Head of caudate nucleus (tissue), 42 donors: ENCODE data around the gene STPG2.
A peak's percentile ranks its signal among the peaks of the same experiment; 100 is the strongest.

Source experiments
- DNase-seq, 42 donors: peaks; one replicate each; pipeline versions ENCODE4 v3.0.0 to v3.0.0-alpha.2; 2020 to 2021; ENCODE audit warnings: mixed read lengths in 7 of 42
- intact Hi-C: fragments of 100-400 bp; cut with DNase I; formaldehyde crosslinking; loops from one replicate; pipeline ENCODE4 v1.15.0; 2022

The STPG2 gene

DNA sequence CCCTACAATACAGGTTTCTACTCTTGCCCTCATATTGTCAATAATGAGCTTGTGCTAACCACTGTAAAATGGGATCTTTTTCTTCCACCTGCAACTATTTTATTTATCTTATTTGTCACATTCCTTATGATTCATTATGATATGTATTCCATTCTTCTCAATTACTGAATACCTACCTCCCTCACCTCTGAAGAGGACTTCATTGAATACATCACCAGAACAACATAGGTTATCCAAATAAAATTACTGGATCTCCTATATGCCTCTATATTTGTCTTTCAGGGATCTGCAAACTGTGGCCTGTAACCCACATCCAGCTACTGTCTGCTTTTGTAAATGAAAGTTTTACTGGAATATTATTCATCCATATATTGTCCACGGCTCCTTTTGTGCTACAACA, 41.3 kb downstream of the STPG2 start:
- intact Hi-C loops, result no loop called here
- DNase-seq, result no peak

- intact Hi-C loops, result no loop called here
- DNase-seq, result no peak
These were observed 44.5 kb downstream of the STPG2 start for GRCh38 chr4:98098764-98099163.

GRCh38 chr4:98094118-98094517, 49.2 kb downstream of the STPG2 start:
- DNase-seq, result no peak
- intact Hi-C loops, result no loop called here

DNA sequence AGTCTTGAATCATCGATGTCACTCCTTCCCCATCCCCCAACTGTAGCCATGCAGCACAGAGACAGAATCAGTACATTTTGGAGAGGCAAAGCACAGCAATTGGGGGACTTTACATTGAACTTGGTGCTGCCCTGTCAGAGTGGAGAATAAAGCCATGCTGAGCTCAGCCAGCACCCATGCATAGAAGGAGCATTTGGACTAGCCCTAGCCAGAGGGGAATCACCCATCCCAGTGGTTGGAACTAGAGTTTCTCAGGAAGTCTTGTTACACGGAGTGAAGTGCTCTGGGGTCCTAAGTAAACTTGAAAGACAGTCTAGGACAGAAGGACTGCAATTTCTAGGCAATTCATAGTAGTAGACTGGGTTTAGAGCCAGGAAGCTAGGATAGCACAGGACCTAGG, 49.6 kb downstream of the STPG2 start:
- intact Hi-C loops, result no loop called here
- no peak for DNase-seq

DNA sequence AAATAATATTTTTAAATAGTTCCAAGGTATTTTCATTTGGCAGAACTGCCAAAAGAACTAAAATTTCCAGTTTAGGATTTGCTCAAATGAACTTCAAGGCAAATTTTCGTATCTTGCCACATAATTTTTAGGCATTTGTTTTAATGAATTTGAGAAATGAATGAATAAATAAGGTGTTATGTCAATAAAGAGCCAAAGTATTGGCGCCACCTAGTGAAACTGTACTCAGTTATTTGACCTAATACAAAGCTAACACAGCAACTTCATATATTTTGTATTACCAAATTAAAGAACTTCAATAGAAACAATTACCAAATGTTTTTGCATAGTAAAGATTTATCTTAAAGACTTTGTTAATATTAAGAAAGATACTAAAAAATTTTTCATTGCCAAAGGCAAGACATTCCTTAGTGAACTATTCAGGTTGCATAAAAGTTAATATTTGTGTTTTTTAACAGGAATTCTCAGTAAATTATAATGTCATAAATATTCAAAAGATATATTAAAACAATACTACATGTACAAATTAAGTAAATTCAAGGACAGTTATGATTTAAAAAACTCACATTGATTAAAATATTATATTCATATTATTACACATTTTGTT, 50.3 kb downstream of the STPG2 start:
- intact Hi-C loops, result no loop called here
- DNase-seq, result peak in 2 of 42 donors; percentile 7 to 11

DNA sequence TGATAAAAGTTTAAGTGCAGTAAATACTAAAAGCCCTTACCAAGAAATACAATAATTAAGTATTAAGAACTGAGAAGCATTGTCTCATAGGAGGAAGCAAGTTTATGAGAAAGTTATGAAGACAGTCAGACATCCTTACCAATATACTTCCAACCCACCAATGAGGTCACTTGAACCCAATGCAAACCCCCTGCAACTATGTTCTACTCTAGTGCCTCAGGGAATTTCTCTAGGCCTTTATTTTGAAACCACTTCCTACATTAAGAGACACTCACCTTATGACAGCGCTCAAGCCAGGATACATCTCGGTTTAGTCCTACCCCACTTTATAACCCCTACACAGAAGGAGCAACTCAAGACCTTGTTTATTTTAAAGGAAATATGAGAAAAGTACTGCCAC, 61.3 kb downstream of the STPG2 start:
- DNase-seq, result no peak
- intact Hi-C loops, result no loop called here

DNA sequence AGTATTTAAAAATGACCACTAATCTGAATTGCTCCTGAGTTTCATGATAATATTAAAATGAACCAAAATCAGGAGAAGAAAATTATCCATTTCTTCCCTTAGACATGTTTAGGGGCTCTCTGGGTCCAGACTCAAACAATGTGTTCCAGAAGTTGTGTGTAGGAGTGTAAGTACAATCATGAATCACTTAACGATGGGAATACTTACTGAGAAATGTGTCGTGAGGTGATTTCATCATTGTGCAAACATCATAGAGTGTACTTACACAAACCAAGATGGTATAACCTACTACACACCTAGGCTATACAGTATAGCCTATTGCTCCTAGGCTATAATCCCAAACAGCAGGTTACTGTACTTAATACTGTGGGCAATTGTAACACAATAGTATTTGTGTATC, 74.8 kb downstream of the STPG2 start:
- intact Hi-C loops, result no loop called here
- no peak for DNase-seq

GRCh38 chr4:98055800-98056501, 87.3 kb downstream of the STPG2 start:
- intact Hi-C loops, result no loop called here
- no peak for DNase-seq

- intact Hi-C loops, result no loop called here
- DNase-seq, result no peak
These were observed 96.6 kb downstream of the STPG2 start for GRCh38 chr4:98046665-98047064.

DNA sequence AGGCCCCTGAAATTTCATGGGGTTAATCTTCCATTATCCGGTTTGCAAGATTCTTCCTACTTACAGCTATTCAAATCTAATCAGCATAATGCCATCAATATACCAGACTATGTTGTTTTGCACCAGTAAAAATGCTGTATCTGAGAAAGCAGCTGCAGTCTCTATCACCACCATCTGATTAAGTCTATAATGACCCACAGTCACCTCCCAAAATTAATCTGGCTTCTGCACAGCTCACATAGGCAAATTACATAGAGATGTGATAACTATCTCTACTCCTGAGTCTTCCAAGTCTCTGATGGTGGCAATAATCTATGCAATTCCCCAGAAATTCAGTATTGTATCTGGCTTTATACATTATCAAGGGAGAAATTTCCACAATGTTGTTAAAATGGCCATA, 113.2 kb downstream of the STPG2 start:
- intact Hi-C loops, result no loop called here
- DNase-seq, result no peak

DNA sequence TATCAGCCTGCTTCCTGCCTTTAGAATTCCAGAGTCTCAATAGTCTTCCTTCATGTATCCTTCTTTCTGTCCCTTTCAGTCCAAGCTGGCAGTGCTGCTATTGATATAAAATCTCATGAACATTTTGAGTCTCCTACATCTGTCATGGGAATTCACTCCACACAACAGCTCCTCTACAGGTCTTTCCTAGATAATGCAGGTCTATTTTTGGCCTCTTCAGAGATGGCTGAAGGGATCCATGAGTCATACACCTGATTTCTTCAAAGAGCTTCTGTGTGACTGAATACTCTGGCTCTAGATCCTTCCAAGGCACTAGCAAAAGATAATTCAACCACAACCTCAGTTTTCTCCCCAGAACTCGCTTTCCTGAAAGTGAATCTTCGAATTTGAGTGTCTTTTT, 115.4 kb downstream of the STPG2 start:
- peak in 5 of 42 donors; percentile 3 to 36 (median 8) for DNase-seq
- intact Hi-C loops, result no loop called here

DNA sequence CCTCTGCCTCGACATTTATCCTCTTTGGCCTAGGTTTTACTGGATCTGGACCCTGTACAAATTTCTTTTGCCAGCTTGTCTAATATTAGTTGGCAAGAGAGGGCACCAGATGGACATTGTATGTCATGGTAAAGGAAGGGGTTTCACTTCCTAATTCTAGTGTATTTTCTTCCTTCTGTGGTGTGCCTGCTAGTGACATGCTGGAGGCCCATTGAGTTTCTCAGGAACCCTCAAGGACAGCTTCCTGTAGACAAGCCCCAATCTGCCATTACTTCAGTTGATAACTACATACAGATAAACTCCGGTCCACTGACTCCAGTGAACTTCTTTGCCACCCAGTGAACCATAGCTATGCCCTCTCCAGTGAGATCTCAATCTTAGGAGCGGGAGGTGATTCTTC, 116.9 kb downstream of the STPG2 start:
- DNase-seq, result no peak
- intact Hi-C loops, result no loop called here

GRCh38 chr4:98006814-98007412, 136.4 kb downstream of the STPG2 start:
- DNase-seq, result no peak
- intact Hi-C loops, result no loop called here

- intact Hi-C loops, result no loop called here
- no peak for DNase-seq
These were observed 137.2 kb downstream of the STPG2 start for GRCh38 chr4:98006060-98006459.

DNA sequence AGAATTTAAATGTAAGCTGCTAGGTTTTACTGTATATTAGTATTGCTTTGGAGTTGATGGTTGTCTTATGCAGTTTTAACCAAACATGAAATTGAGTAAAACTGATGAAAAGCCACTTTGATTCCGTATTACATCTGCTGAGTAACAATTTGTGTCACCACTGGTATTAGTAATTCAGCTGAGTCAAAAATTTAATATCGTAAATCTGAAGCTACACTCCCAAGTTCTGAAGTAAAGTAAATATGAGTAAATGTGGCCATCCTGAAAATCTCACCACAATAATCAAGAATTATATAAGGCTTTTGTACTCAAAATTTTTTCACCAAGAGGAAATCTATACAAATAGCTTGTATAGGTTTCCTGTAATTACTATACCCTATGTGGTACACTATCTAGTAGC, 142.3 kb downstream of the STPG2 start:
- intact Hi-C loops, result no loop called here
- DNase-seq, result no peak

DNA sequence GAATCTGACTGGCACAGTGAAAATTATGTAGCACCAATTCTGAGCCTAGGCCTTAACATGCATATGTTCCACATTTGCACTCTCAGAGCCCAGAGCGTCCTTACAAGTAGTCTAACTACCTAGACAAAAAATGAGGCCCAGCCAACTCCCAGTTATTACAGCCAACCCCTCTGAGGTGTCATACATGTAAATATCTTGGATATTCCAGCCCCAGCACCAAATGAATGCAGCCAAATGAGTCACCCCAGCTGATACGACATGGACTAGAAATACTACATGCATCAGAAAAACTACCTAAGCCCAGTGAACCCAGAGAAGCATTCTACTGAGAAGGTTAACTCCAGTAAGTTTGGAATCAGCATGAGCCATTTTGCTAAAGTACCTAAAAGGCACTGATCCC, 145.1 kb downstream of the STPG2 start:
- DNase-seq, result no peak
- intact Hi-C loops, result no loop called here

- intact Hi-C loops, result no loop called here
- DNase-seq, result no peak
These were observed 148.4 kb downstream of the STPG2 start for GRCh38 chr4:97994765-97995465.

GRCh38 chr4:97990409-97990808, 152.9 kb downstream of the STPG2 start:
- intact Hi-C loops, result no loop called here
- DNase-seq, result no peak

DNA sequence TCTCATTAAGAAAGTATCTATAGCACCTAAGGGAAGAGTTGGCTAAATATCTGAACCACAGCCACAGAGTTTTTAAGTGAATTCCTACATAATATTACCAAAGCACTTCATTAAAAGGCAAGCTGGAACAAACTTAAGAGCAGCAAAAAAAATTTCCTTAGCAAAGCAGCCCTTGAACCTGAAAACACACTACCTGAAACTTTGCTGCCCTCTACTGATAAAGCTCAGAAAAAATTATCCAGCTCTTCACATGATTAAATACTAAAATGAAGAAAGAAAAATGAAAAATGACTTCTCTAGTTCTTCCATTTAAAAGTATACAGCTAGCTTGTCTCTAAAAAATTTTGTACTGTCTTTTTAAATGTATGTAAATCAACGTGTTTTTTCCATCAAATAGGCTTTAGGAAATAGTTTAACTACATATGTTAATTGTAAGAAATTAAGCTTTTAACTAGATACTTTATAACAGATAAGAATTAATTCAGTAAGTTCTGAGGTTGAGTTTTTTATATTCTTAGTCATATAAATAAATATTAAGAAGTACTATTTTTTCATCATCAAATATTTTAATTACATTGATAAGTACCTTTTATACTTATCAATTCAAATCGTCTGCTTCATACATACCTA, 156.1 kb downstream of the STPG2 start:
- DNase-seq, result peak in 3 of 42 donors; percentile 3 to 15 (median 9)
- intact Hi-C loops, result no loop called here
